AG20443 (cell line): ENCODE measurements around the gene OR1S1.
"Not testable (repeated sequence)": the region's sequence is repeated elsewhere in the genome, so short reads cannot be mapped to it uniquely, and the experiment has no call there.

Experiments
- DNase-seq: peaks from one replicate; pipeline ENCODE4 v3.0.0; 2012; ENCODE audit warnings: low spot score, mixed read lengths

Gene OR1S1

DNA sequence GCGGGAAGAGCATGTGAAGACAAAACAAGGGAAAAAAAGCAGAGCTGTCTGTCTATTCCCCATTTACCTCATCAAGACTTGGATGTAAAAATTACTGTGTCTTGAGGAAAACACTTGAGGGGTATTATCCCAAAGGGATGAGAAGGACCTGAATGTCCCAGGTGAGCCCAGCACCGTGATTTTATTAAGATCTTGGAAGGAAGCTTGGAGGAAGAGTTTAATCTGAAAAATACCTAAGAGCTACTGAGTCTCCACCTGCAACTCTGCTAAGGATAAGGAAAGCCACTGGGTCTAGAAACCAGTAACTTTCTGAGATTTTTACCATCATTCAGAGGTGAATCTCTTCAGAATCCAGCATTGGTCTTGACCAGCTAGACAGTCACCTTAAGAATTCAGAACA, at the start of gene OR1S1:
Gene OR1S1, plus strand, starts transcription at position 301 of the 400 bp plus-strand sequence.
- DNase-seq = not testable (repeated sequence)

- no peak for DNase-seq
Observed at GRCh38 chr11:58164389-58164788, 48.1 kb upstream of the OR1S1 start.

- DNase-seq = no peak
Observed at GRCh38 chr11:58164990-58165389, 47.5 kb upstream of the OR1S1 start.

GRCh38 chr11:58165504-58166106, 46.9 kb upstream of the OR1S1 start:
- no peak for DNase-seq

- DNase-seq = no peak
Observed at GRCh38 chr11:58177409-58178054, 35.0 kb upstream of the OR1S1 start.

DNA sequence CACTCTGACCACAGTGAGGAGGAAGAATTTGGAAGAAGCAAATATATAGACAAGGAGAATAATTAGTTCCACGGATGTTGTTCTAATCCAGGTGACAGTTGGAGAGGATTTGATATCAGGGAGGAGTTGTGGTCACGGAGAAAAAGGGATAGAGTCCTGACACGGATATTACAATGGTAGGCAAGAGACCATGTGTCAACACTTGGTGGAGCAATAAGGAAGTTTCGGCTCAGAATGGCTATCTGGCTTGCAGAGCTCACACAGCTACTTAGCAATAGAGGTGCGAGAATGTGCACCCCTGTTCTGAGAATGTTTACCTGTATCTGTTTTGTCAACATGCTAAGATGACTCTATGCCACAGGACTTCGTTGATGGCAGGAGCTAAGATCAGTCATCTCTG, 34.1 kb upstream of the OR1S1 start:
- no peak for DNase-seq

- DNase-seq = no peak
Observed at GRCh38 chr11:58179648-58180047, 32.9 kb upstream of the OR1S1 start.

DNA sequence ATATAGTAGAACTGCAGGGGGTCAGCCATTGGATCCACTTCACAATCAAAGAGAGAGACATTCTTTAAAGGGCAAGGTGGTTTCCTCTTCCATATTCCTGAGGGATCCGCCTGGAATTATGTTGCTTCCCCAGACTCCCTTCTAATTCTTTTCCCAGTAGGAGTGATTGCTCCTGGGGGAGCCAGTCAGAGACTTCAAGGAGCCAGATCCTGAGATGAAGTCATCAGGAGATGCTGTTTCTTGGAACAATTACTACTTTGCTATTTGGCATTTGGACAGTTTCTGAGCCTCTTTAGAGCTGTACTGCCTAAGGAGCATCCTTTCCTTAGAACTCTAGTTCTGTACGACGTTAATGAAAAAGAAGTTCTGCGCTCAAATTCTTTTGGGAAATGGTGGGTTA, 25.6 kb upstream of the OR1S1 start:
- no peak for DNase-seq

DNA sequence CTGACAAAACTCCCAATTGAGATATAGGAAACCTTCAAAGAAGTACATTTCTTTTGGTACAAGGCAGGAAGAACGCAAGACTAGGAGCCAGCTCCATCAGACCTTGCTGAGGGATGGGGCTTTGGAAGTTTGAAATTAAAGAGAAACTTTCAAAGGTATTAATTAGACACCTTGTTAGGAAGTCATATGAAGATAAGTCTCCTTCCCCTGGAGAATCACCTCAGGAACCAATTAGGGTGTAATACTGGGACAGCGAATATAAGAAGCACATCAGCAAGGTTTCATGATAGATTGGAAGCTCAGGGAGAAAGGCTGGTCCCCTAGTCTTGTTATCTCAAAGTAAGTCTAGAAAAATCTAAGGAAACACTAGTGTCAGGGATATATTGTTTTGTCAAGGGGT, 23.8 kb upstream of the OR1S1 start, which contains the start of gene OR9Q2:
Gene OR9Q2, plus strand, starts transcription at position 301 of the 400 bp plus-strand sequence. CDS start 1,421 bp downstream, outside the sequence.
- no peak for DNase-seq

DNA sequence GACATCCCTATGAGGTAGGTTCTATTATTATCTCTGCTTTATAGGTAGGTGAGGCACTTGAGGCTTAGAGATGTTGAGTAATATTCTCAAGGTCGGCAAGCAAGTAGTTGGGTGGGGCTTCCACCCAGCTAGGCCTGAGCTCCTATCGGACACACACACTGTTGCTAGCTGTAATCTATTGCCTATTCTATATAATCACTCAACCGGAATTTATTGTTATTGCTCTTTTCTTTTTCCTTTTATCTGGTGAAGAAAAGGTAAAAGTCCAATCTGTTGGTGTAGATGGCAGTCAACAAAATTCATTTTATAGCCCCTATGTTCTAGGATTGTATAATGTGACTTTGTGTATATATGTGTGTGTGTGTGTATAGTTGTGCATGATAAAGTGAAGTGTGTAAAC, 20.3 kb upstream of the OR1S1 start:
- no peak for DNase-seq

- no peak for DNase-seq
Observed at GRCh38 chr11:58193391-58193790, 19.1 kb upstream of the OR1S1 start.

DNA sequence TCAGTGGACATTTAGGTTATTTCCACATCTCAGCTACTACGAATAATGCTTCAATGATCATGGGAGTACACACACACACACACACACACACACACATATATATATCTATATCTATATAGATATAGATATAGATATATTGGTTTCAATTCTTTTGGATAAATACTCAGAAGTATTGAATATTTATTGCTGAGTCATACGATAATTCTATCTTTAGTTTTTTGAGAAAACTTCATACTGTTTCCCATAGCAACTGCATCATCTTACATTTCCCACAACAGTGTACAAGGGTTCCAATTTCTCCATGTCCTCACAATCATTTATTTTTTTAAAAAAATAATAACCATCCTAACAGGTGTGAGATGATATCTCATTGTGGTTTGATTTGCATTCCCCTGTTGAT, 16.6 kb upstream of the OR1S1 start:
- DNase-seq = no peak

DNA sequence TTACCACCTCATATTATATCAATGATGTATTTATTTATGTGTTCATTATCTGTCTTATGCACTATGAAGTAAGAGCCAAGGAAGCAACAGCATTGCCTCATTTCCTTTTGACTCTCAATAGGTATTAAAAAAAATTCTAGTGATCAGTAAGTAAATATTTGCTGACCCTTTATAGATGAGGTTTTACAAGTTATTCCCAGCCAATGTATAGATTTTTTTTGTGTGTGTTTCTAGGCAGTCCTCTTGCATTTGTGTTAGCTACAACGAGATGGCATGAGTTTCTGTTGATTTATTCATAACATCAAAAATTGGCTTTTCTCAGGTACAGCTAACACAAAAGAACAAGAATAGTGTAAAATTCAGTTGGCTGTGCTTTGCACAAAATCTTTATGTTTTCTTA, 13.2 kb upstream of the OR1S1 start:
- DNase-seq = no peak

DNA sequence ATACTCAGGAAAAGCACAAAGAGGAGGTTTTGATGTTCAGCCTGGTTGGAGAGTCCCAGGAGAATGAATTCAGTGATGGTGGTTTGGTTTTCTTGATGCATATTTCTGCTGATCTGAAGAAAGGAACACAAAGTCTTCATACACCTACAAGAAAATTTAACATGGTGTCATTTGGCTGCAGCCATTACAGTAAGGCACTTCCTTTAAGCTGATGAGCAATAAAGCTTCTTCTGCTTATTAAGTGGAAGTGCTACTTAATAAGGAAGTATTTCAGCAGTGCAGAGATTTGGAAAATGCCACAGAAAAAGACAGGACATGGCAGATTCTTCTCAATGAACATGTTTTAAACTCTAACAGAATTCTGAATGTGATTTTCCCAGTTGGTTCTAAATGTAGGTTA, 8.5 kb upstream of the OR1S1 start, which contains the start of gene OR1S2:
Gene OR1S2, minus strand, starts transcription at position 101 of the 400 bp plus-strand sequence. Its CDS starts 0 bp downstream, at position 101.
- no peak for DNase-seq

- no peak for DNase-seq
Observed at GRCh38 chr11:58216476-58216875, 4.0 kb downstream of the OR1S1 start.

DNA sequence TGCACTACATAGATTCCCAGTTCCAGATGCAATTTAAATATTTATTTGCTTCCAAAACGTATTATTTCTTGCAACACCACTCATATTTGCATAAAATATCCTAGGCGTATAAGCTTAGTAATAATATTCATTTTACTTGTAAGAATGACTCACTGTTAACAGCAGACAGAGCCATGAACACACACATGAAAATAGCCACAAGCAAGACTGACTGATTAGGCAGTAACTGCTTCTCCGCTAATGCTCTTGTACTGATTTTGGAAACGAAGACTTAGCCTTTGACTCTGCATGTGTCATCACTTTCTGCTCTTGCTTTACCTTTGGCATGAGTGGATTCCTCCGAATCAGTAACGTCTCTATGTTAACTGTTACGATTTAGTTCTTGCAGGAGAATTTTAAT, 10.2 kb downstream of the OR1S1 start:
- DNase-seq = no peak

GRCh38 chr11:58227956-58228615, 15.6 kb downstream of the OR1S1 start:
- no peak for DNase-seq

DNA sequence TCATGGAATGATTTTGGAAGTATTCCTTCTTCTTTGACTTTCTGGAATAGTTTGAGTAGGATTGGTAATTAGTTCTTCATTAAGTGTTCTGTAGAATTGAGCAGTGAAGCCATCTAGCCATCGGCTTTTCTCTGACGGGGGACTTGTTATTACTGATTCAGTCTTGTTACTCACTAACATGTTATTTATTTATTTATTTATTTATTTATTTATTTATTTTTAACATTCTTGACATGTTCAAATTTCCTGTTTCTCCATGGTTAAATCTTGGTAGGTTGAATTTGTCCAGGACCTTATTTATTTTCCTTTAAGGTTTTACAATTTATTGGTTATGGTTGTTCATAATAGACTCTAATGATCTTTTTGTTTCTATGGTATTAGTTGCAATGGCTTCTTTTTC, 31.4 kb downstream of the OR1S1 start:
- no peak for DNase-seq

GRCh38 chr11:58254936-58255335, 42.4 kb downstream of the OR1S1 start:
- DNase-seq = no peak

DNA sequence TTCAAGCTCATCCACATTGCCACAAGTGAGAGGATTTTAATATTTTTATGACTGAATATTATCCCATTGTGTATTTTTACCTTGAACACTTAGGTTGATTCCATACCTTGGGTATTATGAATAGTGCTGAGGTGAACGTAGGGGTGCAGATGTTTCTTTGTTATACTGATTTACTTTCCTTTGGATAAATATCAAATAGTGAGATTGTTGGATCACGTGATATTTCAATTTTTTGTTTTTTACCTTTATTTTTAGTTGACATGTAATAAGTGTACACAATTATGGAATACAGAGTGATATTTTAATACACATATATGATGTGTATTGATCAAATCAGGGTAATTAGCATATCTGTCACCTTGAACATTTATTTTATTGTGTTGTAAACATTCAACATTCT, 47.5 kb downstream of the OR1S1 start:
- no peak for DNase-seq
